ENCODE data around the gene TGDS.

The TGDS gene

GRCh38 chr13:94585543-94586101 lies 10.3 kb downstream of the TGDS start:
- TF ChIP-seq REST (IDR thresholded peaks at IDR 0.05; ENCODE audit: insufficient replicate concordance, low read depth) = no peak
- no peak for TF ChIP-seq GABPA (IDR thresholded peaks at IDR 0.05; ENCODE audit: low read depth)
- no peak for TF ChIP-seq CTCF (IDR thresholded peaks at IDR 0.05; ENCODE audit: insufficient read depth, low read length)
- no peak for TF ChIP-seq POLR2AphosphoS5 (IDR thresholded peaks at IDR 0.05; ENCODE audit: low read depth)
- no peak for TF ChIP-seq SPI1 (IDR thresholded peaks at IDR 0.05; ENCODE audit: borderline replicate concordance, low read depth)
- H3K27ac ChIP-seq (replicated peaks) = no peak overlapping the region
- no peaks in the 10 kb centered on the region for H3K27me3 ChIP-seq (ENCODE audit: insufficient read depth, poor library complexity, severe bottlenecking)
- no peak for DNase-seq (ENCODE audit: low read depth in 1 of 2, low spot score in 1 of 2)
- no peak overlapping the region for H3K4me3 ChIP-seq (replicated peaks; ENCODE audit: insufficient read depth, low read length)

GRCh38 chr13:94583926-94584325 lies 12.0 kb downstream of the TGDS start:
- Histone ChIP-seq H3K4me3 (replicated peaks; ENCODE audit: insufficient read depth, low read length) (no peak overlapping the region), H3K27me3 (ENCODE audit: insufficient read depth, poor library complexity, severe bottlenecking) (no peaks in the 10 kb centered on the region), H3K27ac (replicated peaks) (no peak overlapping the region)
- DNase-seq (ENCODE audit: low read depth in 1 of 2, low spot score in 1 of 2) = no peak
- no peak for TF ChIP-seq CTCF (IDR thresholded peaks at IDR 0.05; ENCODE audit: insufficient read depth, low read length)
- no peak for TF ChIP-seq GABPA (IDR thresholded peaks at IDR 0.05; ENCODE audit: low read depth)
- TF ChIP-seq POLR2AphosphoS5 (IDR thresholded peaks at IDR 0.05; ENCODE audit: low read depth) = no peak
- no peak for TF ChIP-seq REST (IDR thresholded peaks at IDR 0.05; ENCODE audit: insufficient replicate concordance, low read depth)
- TF ChIP-seq SPI1 (IDR thresholded peaks at IDR 0.05; ENCODE audit: borderline replicate concordance, low read depth) = no peak

GRCh38 chr13:94579063-94579462 lies 16.9 kb downstream of the TGDS start:
- H3K27me3 ChIP-seq (ENCODE audit: insufficient read depth, poor library complexity, severe bottlenecking) = no peaks in the 10 kb centered on the region
- no peak for DNase-seq (ENCODE audit: low read depth in 1 of 2, low spot score in 1 of 2)
- H3K27ac ChIP-seq (replicated peaks) = no peak overlapping the region
- H3K4me3 ChIP-seq (replicated peaks; ENCODE audit: insufficient read depth, low read length) = no peak overlapping the region
- TF ChIP-seq SPI1 (IDR thresholded peaks at IDR 0.05; ENCODE audit: borderline replicate concordance, low read depth) (no peak), POLR2AphosphoS5 (IDR thresholded peaks at IDR 0.05; ENCODE audit: low read depth) (no peak), GABPA (IDR thresholded peaks at IDR 0.05; ENCODE audit: low read depth) (no peak), REST (IDR thresholded peaks at IDR 0.05; ENCODE audit: insufficient replicate concordance, low read depth) (no peak), CTCF (IDR thresholded peaks at IDR 0.05; ENCODE audit: insufficient read depth, low read length) (no peak)
